Measurements from ENCODE around the gene SEMA3A.
A peak's percentile ranks its signal among the peaks of the same experiment; 100 is the strongest.
"Not testable (repeated sequence)": the region's sequence is repeated elsewhere in the genome, so short reads cannot be mapped to it uniquely, and the experiment has no call there.

SEMA3A gene

DNA sequence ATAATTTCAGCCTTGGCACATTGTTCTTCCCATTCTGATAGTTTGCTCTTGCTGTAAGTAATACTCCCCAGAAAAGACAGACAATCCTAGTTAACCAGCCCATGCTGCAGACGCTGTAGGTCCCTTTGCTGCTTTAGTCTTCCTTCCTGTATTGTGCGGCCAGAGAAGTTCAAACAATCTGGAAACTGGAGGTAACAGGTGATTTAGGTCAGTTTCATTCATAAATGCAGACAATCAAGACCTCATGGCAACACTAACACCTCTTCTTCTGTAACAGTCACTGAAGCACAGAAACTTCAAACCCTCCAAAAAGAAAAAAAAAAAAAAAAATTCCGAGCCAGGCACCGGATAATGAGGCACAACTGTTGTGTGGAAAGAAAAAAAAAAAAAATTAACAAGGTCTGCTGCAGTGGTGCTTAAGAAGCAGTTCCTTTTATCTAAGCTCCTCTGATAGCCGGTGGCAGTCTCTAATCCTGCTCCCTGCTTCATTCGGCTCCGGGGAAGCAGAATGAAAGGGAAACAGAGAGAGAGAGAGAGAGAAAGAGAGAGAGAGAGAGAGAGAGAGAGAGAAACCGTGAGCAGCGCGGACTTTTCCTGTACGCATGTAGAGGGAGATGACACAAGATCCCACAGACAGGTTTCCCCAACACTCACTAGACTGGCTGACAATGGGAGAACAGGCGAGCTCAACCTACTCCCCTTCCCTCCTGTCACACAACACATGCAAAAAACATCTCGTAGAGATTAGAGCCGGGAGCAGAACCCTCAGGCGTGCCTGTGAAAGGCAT, at the start of gene SEMA3A:
Gene SEMA3A, minus strand, starts transcription at position 306 of the 788 bp plus-strand sequence. Its CDS starts 203 bp downstream, at position 103.
- peak in 1 of 2 experiments; percentile 2 for DNase-seq (ENCODE audit: low read depth in 2 of 2)

DNA sequence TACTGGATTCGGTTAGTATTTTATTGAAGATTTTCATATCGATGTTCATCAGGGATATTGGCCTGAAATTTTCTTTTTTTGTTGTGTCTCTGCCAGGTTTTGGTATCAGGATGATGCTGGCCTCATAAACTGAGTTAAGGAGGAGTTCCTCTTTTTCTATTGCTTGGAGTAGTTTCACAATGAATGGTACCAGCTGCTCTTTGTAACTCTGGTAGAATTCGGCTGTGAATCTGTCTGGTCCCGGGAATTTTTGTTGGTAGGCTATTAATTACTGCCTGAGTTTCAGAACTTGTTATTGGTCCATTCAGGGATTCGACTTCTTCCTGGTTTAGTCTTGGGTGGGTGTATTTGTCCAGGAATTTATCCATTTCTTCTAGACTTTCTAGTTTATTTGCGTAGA, 48.4 kb upstream of the SEMA3A start:
- DNase-seq (ENCODE audit: low read depth in 2 of 2): not testable (repeated sequence)

DNA sequence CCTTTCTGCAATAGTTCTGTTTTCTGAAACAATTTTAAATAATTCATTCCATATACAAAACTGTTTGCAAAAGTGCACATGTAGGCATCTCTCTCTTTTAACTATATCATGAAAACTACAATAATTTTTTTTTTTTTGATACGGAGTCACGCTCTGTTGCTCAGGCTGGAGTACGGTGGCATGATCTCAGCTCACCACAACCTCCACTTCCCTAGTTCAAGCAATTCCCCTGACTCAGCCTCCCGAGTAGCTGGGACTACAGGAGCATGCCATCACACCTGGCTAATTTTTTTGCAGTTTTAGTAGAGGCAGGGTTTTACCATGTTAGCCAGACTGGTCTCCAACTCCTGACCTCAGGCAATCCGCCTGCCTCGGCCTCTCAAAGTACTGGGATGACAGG, 44.0 kb upstream of the SEMA3A start:
- no peak for DNase-seq (ENCODE audit: low read depth in 2 of 2)

DNA sequence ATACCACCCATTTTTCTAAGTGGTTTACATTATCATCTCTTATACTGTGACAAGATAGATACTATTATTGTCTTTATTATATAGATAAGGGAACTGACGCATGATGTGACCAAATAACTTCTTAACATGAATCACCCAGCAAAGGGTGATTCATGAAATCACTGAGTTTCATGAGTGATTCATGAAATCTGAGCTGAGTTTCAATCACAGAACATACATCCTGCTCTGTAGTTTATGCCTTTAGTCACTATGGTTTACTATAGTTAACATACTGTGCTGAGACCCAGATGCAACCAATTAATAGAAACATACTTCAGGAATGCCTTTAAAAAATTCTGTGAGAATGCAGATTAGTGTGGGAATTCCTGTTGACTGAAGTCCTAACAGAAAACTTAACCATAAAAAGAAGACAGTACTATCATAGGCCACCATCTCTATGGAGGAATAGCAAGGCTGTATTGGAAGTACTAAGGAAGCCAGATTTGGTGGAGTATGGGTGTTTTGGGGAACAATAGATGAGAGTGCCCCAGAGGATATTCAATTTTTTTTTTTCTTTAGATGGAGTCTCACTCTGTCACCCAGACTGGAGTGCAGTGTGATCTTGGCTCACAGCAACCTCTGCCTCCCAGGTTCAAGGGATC, 43.1 kb upstream of the SEMA3A start:
- no peak for DNase-seq (ENCODE audit: low read depth in 2 of 2)

DNA sequence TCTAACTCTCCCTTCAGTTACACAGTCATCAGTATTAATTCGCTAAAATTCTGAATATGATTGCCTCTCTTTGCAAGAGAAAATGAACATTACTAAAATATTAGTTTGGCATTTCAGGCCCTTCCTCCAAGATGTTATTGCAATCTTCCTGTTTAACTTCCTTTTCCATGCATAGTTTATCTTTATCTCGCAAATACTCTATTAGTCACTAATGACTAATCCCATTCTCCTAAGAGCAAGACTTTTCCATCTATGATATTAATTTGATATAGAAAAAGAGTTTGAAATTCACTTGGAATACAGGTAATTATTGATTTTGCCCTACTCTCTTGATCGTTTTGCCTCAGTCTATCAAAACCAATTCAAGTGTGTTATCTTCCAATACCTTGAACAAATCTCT, 41.8 kb upstream of the SEMA3A start:
- DNase-seq (ENCODE audit: low read depth in 2 of 2): no peak

DNA sequence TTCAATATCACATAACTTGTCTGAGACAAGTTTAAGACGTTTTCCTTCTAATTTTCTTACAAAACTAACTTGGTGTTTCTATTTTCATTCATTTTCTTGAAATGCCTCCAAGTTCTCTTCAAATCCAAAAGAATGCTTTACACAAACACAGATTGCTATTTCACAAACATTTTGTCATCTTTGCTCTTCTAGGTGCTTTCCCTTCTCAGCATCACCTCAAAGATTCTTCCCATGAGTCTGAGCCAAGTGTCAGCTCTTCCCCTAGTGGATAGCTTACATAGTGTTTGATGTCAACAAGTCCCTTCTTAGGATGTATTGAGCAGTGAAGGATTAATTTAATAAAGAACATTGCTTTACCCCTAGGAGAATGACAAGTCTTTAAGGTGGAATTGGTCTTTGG, 38.1 kb upstream of the SEMA3A start:
- no peak for DNase-seq (ENCODE audit: low read depth in 2 of 2)

DNA sequence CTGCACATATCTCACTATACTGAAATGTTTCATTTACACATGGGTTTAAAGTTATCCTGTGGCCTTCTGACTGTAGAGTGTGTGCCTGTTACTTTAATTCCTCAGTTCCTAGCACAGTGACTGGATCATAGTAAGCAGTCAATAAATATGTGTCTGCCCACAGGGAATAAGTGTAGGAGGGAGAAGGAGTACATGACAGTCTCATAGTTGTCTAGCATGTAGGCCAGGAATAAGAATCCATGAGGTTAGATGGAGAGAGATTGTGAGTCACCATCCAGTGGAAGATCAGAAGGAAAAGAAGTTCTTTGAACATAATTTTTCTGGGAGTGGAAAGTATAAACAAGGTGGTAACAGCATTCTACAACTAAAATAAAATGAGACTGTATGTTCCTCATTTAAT, 36.6 kb upstream of the SEMA3A start:
- DNase-seq (ENCODE audit: low read depth in 2 of 2): no peak

DNA sequence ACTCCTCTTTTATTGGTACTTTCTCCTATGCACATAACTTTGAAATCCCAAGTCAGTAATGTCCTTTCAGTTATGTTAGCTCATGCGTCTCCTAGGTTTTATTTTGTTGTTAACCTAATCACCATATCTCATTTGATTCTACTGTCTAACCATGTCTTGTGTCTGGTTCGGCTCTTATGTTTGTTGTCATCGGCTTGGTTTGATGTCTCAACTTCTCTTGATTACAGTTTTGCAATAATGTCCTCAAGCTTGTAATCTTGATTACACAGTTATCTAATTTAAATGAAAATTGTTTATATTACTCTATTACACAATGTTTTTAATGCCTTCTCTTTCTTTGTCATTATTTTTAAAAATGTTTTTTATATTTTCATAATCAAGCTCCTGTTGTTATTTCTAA, 35.9 kb upstream of the SEMA3A start:
- no peak for DNase-seq (ENCODE audit: low read depth in 2 of 2)

DNA sequence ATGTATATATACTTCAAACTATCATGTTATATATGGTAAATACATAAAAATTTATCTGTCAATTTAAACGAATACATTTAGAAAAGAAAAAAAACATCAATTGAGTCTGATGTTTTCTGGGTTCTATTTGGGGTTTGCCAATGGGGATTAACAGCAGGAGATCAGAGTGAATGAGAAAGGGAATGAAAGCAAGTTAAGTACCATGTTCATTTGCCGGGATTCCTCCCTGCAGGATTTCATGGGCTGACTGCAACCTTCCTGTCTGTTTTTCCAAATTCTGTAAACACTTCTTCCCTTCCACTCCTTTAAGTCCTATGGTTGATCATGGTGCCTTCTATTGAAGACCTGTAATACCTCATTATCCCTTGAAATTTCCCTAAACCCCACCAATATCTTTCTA, 33.9 kb upstream of the SEMA3A start:
- DNase-seq (ENCODE audit: low read depth in 2 of 2): no peak

DNA sequence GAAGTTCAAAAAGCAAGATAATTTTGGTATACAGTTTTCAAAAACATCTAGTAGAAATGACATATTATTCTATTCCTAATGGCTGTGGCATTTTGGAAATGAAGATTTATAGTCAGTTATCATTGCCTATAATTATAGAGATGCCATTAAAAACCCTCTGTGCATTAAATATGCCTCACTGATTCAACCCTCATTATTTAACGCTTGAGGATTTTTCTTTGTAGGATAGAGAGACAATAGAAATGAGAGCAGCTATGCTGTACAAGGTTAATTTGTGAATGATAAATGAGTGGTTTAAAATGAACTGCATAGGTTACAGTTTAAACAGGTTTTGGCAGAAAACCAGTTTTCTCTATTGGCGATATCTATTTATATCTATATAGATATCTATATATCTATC, 32.2 kb upstream of the SEMA3A start:
- DNase-seq (ENCODE audit: low read depth in 2 of 2): no peak

DNA sequence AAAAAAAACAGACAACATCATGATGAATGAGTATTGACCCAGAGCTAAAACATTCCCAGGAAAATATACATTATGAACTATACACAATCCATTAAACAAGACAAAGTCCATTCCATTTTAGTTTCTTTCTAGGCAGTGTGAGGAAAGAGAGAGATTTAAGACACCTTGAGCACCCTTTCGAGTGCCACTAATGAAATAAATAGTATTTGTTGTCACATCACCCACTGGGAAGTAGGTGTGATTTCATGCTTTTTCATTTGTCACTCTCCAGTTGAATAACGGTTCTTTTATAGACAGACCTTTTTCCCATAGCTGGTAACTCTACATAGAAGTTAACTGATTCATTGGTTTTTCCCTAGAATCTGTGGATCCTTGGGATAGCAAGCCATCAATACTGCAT, 29.9 kb upstream of the SEMA3A start:
- no peak for DNase-seq (ENCODE audit: low read depth in 2 of 2)

DNA sequence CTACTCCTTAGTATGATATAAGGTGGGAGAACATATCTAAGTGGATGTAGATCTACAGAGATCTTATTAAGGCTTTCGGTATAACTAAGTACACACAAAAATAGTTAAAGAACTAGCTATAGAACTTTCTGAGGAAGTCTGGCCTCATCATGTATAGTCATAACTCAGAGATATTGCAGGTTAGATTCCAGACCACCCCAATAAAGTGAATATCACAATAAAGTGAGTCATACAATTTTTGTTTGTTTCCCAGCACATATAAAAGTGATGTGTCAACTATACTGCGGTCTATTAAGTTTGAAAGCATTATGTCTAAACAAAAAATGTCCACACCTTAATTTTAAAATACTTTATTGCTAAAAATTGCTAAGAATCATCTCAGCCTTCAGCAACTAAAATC, 24.7 kb upstream of the SEMA3A start:
- no peak for DNase-seq (ENCODE audit: low read depth in 2 of 2)

DNA sequence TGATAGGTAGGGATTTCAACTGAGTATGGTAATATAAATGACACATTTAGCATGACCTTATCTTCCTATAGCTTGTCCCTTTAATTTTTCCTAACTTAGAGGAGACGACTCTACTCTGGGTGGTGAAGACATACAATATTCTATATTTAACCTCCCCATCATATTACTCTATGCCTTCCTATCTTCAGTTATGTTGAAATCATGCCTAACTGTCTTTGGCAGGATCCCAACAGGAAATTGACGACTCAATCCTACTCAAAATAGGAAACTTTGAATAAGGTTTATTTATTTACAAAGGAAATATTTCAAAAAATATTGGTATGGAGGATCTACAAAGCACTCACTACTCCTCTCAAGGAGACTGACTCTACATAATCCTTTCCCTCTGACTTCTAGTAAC, 24.1 kb upstream of the SEMA3A start:
- no peak for DNase-seq (ENCODE audit: low read depth in 2 of 2)

DNA sequence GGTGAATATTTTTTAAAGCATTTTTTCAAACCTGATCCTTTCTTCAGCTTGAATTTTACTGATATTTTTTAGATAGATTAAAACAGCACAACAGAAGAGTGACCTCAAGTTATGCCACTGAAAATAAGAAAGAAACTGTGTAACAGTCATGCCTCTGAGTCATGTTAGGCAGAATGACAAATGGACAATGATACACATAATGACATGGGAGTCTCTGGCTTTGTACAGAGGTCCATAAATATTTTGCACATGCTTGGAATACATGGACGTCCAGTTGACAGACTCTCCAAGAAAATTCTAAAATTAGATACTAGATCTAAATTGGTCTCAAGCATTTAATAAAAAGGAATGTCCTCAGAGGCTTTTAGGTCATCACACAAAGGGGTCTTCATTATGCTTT, 21.9 kb upstream of the SEMA3A start:
- DNase-seq (ENCODE audit: low read depth in 2 of 2): no peak

DNA sequence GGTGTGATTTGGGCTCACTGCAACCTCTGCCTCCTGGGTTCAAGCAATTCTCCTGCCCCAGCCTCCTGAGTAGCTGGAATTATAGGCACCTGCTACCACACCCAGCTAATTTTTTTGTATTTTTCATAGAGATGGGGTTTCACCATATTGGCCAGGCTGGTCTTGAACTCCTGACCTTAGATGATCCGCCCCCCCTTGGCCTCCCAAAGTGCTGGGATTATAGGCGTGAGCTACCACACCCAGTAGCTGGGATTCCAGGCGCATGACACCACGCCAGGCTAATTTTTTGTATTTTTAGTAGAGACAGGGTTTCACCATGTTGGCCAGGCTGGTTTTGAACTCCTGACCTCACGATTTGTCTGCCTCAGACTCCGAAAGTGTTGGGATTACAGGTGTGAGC, 20.2 kb upstream of the SEMA3A start:
- DNase-seq (ENCODE audit: low read depth in 2 of 2): not testable (repeated sequence)

DNA sequence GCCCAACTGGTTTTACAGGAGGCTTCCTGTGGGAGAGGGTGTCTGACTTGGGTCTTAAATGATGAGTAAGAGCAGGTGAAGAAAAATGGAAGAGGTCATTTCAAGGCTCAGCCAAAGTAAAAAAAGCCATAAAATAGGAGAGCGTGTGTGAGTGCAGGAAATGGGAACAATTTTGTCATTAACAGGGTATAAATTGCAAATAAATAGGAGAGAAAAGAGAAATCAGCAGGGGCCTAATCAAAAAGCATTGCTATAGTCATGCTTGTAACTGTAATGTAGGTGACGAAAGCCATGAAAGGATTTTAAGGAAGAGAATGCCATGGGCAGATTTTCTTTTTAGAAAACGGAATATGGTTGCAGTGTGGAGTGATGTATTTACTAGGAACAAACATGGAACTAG, 15.7 kb upstream of the SEMA3A start:
- DNase-seq (ENCODE audit: low read depth in 2 of 2): no peak

DNA sequence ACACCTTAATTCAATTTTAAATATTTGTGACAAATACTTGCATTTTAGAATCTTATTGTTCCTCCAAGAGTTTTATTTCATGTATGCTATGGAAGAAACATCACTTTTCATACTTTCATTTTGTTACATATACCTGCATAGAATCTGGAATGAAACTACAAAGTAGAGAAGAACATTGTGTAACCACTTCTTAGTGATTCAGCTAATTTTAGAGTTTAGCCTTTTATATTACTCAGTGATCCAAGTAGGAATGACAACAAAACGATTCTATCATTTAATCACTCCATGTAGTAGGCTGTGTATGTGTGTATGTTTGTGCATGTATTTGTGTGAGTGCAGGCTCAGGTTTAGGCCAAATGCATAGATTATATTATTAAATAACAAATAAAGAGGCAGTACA, 14.4 kb upstream of the SEMA3A start:
- DNase-seq (ENCODE audit: low read depth in 2 of 2): no peak

DNA sequence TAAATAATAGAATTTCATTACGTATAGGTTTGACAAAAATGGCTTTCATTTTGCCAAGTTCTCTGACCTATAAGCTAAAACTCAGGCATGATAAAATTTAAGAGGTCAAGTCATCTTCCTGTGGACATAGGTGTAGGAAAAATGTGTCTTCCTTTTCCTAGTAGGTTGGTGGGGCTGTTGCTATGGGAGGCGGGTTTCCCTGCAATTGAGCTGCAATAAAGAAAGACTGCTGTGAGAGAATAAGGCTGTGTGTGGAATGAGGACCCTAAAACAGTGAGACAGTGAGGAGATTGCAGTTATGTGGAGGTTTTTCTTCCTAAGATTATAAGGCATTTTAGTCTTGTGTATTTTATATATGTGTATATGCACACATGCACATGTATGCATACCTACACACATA, 13.0 kb upstream of the SEMA3A start:
- no peak for DNase-seq (ENCODE audit: low read depth in 2 of 2)

DNA sequence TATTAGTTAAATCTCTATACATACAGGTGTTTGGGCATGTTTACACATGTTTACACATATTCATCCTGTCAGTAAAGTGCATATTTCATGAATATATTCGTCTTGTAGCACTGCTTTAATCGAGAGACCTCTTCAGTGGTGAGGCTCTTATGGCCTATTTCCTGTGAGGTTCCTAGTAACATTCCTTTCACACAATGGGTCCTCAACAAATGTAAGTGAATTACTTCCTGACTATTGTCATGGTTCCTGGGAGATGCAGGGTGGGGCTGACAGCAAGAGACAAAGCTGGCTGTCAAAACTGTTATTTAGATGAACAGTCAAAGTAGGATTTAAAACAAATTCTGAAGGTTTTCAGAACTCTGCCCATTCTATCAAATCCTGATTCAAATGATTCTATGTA, 12.4 kb upstream of the SEMA3A start:
- no peak for DNase-seq (ENCODE audit: low read depth in 2 of 2)

DNA sequence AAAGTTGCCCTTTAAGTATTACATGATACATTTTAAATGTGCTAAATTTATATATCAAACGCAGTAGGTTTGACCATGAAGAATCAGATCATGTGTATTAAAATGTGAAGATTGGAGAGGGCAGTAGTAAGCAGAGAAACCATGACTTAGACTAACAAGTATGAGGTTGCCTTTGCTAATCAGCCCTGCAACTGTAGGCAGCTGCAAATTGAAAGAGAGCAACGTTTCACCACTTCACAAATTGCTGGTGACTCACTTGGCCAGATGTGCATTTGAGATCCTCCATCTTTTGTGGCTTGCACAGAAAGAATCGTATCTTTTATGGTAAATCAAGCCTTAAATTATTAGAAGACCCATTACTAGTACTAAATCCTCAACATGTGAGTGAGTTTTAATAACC, 10.1 kb upstream of the SEMA3A start:
- no peak for DNase-seq (ENCODE audit: low read depth in 2 of 2)

DNA sequence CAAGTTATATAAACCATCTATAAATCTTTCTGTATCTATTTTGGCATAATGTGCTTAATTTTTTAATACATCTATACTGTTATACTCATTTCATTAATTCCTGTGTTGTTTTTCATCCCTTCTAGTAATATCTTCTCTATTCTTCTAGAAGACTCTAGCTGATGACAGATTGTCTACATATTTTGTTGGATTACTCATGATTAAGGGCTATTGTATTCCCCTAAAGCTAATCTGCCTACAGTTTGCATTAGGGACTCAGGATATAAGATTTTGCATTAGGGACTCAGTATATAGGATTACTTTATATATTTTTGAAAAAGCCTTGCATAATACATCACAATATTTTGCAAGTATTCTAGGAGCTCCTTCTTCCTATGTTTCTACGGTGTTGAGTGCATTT, 8.3 kb upstream of the SEMA3A start:
- no peak for DNase-seq (ENCODE audit: low read depth in 2 of 2)

DNA sequence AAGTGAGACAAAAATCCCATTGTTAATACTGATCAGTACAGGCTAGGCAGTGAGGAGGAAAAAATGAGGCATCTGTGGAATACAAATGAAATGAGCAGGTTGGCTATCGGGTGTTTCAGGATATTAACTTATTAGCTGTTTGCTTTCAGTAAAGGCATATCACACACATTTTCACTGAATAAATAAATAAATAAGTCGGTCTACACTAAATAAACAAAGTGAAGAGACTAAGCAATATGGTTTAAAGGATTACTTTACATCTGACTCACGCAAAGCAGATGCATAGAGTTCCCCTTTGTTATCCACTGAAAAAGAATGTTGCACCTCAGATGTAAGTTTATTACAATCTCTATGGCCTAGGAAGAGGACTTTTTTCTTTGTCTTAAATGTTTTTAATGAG, 6.3 kb upstream of the SEMA3A start:
- no peak for DNase-seq (ENCODE audit: low read depth in 2 of 2)

DNA sequence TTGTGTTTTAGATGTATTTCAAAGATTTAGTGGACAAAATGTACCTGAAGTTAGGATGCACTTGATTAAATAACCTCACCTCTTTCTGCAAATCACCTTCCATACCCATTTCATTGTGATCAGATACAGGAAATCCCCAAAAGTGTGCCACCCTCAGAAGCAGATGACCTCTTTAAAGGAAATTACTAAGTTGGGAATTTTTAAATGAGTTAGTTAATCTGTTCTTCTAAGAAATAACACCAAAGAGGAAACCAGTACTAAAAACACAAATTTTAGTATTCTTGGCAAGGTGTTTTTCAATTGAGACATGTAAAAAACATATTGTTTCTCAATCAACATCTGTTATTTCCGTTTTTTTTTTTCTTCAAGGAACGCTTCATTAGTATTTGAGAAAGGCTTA, 4.6 kb upstream of the SEMA3A start:
- no peak for DNase-seq (ENCODE audit: low read depth in 2 of 2)

DNA sequence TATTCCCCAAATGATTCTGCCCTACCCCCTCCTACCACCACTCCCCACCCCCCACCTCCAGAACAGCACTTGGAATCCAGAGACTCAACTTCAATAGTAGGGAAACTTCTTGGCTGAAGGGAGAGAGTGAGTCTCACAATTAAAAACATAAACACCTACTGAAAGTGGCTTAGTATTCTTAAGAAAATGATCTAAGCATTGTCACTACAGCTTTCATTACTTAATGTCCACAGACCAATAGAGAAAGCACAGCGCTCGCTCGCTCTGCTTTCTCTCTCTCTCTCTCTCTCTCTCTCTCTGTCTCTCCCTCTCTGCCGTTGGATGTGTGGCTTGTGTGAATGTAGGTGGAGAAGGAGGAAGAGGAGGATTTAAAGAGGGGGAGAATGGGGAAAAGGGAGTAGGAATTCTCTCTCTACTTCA, 1.5 kb upstream of the SEMA3A start:
- DNase-seq (ENCODE audit: low read depth in 2 of 2): no peak

Measured in stimulated activated CD4-positive, alpha-beta T cell treated with anti-CD3 and anti-CD28 coated beads, Interleukin-12 subunit alpha, Interleukin-12 subunit beta, amount 100 ng/mL, for 24 hours (primary cell).